Measurements from ENCODE around the gene PRKCA. TPM values are rescaled to one million over a fixed set of nuclear protein-coding genes. Genes with fewer than 3 reads are reported as not detected.

The PRKCA gene
- total RNA-seq, 1 donor from 2014 or later, result 15.5 TPM

DNA sequence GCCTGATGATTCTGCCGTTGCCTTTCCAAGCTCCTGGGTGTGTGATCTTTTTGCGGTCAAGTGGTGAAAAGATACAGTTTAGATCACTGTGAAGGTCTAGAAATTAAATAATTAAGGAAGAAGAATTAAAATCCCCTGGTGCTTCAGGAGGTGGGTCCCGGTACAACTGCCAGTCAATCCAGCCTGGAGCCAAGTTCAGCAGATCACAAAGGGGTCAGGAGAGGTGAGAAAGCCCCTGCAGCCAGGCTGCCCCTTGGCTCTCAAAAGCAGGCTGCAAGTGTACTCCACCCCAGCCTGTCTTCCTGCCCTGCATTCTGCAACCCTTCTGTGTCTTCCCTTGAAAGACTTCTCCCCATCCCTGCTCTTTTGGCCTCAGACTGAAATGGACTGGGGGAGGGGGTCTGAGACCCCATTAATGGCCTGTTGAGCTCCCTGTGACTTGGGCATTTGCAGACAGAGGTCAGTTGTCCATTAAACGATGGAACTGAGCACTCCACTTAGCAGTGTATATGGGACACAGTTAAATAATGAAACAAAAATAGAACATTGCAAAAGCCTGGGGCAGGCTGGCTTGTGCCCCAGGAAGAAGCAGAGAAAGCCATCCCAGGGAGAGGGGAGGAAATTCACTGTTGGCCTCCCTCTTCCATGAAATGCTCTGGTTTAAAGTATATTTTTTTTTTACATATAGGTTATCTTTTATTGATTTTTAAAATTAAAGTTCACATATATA is 547.6 kb downstream of the PRKCA start:
- H3K4me3 ChIP-seq, result no peak overlapping the region
- DNase-seq (ENCODE audit: extremely low spot score in 2 of 2), result peak in 1 of 2 donors; percentile 93
- no peaks in the 10 kb centered on the region for H3K27me3 ChIP-seq
- H3K4me1 ChIP-seq, result no peaks in the 10 kb centered on the region
- TF ChIP-seq POLR2A (IDR thresholded peaks at IDR 0.05), result no peak
- no peak for TF ChIP-seq POLR2AphosphoS5 (IDR thresholded peaks at IDR 0.05; ENCODE audit: insufficient read depth in 1 of 2, low read depth in 1 of 2)
- TF ChIP-seq, protein P1, sequence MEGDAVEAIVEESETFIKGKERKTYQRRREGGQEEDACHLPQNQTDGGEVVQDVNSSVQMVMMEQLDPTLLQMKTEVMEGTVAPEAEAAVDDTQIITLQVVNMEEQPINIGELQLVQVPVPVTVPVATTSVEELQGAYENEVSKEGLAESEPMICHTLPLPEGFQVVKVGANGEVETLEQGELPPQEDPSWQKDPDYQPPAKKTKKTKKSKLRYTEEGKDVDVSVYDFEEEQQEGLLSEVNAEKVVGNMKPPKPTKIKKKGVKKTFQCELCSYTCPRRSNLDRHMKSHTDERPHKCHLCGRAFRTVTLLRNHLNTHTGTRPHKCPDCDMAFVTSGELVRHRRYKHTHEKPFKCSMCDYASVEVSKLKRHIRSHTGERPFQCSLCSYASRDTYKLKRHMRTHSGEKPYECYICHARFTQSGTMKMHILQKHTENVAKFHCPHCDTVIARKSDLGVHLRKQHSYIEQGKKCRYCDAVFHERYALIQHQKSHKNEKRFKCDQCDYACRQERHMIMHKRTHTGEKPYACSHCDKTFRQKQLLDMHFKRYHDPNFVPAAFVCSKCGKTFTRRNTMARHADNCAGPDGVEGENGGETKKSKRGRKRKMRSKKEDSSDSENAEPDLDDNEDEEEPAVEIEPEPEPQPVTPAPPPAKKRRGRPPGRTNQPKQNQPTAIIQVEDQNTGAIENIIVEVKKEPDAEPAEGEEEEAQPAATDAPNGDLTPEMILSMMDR (IDR thresholded peaks at IDR 0.05), result no peak
- H3K27ac ChIP-seq, result no peak overlapping the region
- intact Hi-C loops (cut with DNase I), result no loop called here
- no peaks in the 10 kb centered on the region for H3K9me3 ChIP-seq
- H3K36me3 ChIP-seq, result no peaks in the 10 kb centered on the region

DNA sequence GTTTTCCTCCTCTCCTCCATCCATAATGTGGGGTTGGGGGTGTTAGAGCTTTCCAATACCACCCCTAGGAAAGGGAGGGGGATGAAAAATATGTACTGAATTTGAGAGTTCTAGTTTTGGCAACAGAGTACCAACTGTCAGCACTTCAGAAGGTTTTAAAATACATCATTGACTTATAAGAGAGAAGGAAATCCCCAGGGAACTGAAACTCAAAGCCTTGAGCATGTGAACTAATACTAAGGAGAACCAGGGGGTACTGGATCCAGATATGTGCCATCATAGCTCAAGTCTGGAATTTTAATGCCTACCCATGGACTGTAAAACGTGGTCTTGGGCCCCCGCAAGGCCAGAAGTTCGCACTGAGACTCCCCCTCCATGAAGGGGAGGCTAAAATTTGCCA is 548.3 kb downstream of the PRKCA start:
- intact Hi-C loops (cut with DNase I), result no loop called here
- H3K4me3 ChIP-seq, result no peak overlapping the region
- DNase-seq (ENCODE audit: extremely low spot score in 2 of 2), result no peak

DNA sequence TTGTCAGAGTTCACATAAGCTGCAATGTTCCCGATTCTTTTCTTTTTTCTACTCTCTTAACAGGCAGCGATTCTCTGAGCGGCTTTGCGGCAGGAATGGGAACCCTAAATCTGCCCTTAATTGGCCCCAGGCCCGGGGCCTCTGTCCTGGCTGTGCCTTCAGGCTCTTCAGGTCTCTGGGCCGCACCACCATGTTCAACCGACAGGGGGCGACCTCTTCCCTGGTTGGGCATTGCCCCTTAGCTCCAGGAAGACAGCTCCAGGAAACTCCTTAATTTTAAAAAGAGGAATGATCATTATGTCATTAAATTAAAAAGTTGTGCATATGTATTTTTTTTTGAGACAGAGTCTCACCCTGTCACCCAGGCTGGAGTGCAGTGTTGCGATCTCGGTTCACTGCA is 552.8 kb downstream of the PRKCA start:
- Histone ChIP-seq H3K4me3 (no peak overlapping the region), H3K9me3 (no peaks in the 10 kb centered on the region), H3K27me3 (no peaks in the 10 kb centered on the region), H3K36me3 (no peaks in the 10 kb centered on the region), H3K4me1 (no peaks in the 10 kb centered on the region), H3K27ac (no peak overlapping the region)
- DNase-seq (ENCODE audit: extremely low spot score in 2 of 2), result no peak
- TF ChIP-seq, protein P1 (IDR thresholded peaks at IDR 0.05), result no peak
- TF ChIP-seq POLR2A (IDR thresholded peaks at IDR 0.05) (no peak), POLR2AphosphoS5 (IDR thresholded peaks at IDR 0.05; ENCODE audit: insufficient read depth in 1 of 2, low read depth in 1 of 2) (no peak)
- intact Hi-C loops (cut with DNase I), result no loop called here

More for the DNA sequence above, 548.3 kb downstream of the PRKCA start:
- Histone ChIP-seq H3K36me3 (no peaks in the 10 kb centered on the region), H3K9me3 (no peaks in the 10 kb centered on the region), H3K27me3 (no peaks in the 10 kb centered on the region), H3K27ac (no peak overlapping the region), H3K4me1 (no peaks in the 10 kb centered on the region)
- no peak for TF ChIP-seq POLR2A (IDR thresholded peaks at IDR 0.05)
- TF ChIP-seq, protein P1 (IDR thresholded peaks at IDR 0.05), result no peak
- TF ChIP-seq POLR2AphosphoS5 (IDR thresholded peaks at IDR 0.05; ENCODE audit: insufficient read depth in 1 of 2, low read depth in 1 of 2), result no peak

DNA sequence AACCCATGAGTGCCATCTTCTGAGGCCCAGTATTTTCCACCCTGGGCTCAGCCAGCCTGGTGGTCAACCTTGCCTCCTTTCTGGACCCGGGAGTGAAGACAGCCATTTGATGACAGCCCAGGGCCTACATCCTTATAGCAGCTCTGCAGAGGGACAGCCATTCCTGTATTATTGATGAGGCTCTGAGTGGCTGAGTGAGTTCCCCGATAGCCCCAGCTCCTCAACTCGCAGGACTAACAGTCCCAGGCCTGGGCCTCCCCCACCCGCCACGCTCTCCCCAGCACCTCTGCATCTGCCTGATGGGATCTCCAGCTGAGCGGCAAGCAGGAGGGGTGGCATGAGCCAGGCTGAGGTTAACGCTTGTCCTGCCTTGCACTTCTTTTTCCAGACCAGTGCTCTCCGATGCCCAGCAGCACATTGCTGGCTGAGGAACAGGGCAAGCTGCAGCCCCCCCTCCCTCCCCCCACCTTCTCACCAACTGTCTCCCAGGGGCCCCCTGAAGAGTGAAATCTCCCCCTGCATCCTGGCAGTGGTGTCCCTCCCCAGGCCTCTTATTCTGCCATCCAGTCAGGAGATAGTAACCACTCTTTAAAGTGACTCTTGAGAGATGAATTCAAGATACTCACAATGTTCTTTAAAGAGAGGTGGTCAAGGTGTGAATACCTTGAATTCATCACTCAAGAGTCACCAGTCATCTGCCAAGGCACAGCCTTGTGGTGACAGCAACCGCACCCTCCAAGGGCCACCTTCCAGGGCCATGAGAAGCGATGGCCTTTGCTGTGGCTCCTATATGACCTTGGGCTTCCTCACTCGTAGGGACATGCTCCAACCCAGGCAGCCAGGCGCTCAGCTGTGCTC is 556.0 kb downstream of the PRKCA start:
- H3K4me1 ChIP-seq, result no peaks in the 10 kb centered on the region
- H3K27ac ChIP-seq, result no peak overlapping the region
- no peaks in the 10 kb centered on the region for H3K27me3 ChIP-seq
- H3K36me3 ChIP-seq, result no peaks in the 10 kb centered on the region
- DNase-seq (ENCODE audit: extremely low spot score in 2 of 2), result no peak
- TF ChIP-seq POLR2AphosphoS5 (IDR thresholded peaks at IDR 0.05; ENCODE audit: insufficient read depth in 1 of 2, low read depth in 1 of 2) (no peak), POLR2A (IDR thresholded peaks at IDR 0.05) (no peak)
- TF ChIP-seq, protein P1 (IDR thresholded peaks at IDR 0.05), result no peak
- H3K9me3 ChIP-seq, result no peaks in the 10 kb centered on the region
- intact Hi-C loops (cut with DNase I), result no loop called here
- H3K4me3 ChIP-seq, result no peak overlapping the region

Measured in vagina (tissue), 2 donors.